HG03378 (cell line): Measurements from ENCODE around the gene TNNI3.
"Not testable (repeated sequence)": the region's sequence is repeated elsewhere in the genome, so short reads cannot be mapped to it uniquely, and the experiment has no call there.

ENCODE experiments used
- ATAC-seq: cut with Tn5 transposase; IDR thresholded peaks from one replicate; pipeline ENCODE4 v1.9.1; 2021; ENCODE audit warnings: mild to moderate bottlenecking, moderate library complexity; ENCODE audit not compliant: unreplicated experiment

Gene TNNI3

GRCh38 chr19:55173186-55173713, 15.7 kb upstream of the TNNI3 start:
- no peak for ATAC-seq

DNA sequence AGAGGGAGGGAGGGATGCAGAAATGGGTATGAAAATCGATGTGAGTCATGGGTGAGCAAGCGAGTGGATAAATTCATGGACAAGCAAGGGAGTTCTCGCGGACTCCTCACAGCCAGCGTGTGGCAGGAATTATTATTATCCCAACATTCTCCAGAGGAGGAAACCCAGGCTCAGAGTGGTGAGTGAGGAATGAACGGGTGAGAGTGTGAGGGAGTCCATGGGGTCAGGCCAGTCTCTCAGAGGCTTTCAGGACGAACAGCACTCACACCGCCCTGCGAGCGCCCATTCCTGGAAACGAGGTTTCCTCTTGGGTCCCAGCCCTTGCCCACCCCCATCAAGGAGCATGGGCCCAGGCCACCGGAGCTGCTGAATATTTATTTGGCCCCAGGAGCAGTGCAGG, 15.2 kb upstream of the TNNI3 start:
- ATAC-seq: no peak

- ATAC-seq: not testable (repeated sequence)
Measured at GRCh38 chr19:55172318-55172717, 14.8 kb upstream of the TNNI3 start.

DNA sequence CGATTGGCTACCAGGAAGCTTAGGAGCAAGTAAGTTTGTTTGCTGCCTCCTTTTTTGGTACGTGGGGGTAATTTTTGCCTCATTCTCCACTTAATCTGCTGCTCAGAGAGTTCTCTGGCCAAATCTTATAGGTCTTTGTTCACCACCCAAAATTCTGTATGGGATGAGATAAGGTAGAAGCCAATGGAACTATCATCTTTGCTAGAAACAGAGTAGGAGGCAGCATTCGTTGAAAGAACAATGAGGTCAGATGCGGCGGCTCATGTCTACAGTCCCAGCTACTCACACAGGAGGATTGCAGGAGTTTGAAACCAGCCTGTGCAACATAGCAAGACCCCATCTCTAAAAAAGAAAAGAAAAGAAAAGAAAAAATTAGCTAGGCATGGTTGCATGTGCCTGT, 13.9 kb upstream of the TNNI3 start:
- no peak for ATAC-seq

GRCh38 chr19:55169136-55169535, 11.6 kb upstream of the TNNI3 start:
- no peak for ATAC-seq

DNA sequence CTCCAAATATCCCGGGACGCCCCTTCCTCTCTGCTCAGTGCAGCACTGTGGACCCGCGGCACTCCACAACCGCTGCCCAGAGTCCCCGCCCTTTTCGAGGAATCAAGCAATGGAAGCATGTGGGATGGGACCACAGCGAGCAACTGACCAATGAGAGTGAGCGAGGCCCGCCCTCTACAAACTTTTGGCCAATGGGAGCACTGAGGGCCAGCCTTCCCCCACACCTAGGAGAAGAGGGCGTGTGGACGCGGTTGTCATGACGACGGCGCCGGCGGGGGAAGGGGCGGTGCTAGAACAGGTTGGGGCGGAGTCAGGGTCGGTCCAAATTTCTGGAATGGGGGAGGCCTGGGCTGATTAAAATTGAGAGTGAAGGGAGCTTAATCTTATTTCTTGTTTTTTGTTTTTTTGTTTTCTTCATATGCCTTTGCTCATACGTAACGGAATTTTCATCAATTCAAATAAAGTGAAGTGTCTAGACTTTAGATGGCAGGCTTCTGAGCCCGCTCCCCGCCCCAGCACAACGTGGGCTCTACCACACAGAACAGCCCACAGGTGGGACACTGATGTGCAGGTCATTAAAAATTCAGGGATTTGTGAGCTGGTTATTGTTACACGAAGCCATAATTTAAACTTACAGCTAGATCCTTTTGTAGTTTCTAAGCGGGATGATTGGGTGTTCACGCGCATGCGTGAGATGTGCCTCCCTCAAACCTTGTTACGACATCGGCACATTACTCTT, 9.2 kb upstream of the TNNI3 start, which contains the start of gene DNAAF3:
TSS of gene DNAAF3 (minus strand) at position 84 of the 739 bp plus-strand sequence. CDS start 200 bp downstream, outside the sequence.
- ATAC-seq: no peak

DNA sequence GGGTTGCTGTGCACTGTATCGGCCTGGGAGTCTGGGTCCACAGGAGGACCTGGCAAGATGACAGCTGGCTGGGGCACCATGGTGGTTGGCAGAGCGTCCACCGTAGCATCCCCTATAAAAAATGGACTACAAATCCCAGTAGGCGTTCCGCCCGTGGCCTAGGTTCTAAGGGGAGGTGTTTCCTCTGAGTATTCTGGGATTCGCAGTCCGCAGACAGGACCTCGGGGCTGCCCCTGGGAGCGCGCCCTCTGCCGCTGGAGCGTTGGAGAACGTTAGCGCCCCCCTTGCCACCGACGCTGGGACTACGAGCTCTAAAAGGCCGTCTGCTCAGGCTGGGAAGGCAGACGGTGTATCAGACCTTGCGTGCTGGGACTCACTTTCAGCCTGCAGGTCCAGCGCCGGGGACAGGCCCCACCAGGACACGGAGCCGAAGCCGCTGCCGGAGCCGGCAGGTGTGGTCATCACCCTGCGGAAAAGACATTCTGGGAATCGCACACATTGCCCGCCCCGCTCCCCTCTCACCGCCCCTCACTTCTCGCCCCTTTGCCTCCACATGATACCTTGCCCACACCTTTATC, 8.5 kb upstream of the TNNI3 start:
- ATAC-seq: no peak

- ATAC-seq: no peak
Measured at GRCh38 chr19:55161571-55162322, 4.2 kb upstream of the TNNI3 start.

GRCh38 chr19:55160986-55161365, 3.4 kb upstream of the TNNI3 start:
- ATAC-seq: no peak

GRCh38 chr19:55160128-55160985, 2.8 kb upstream of the TNNI3 start:
- no peak for ATAC-seq

- no peak for ATAC-seq
Measured at GRCh38 chr19:55158848-55159749, 1.6 kb upstream of the TNNI3 start.

- no peak for ATAC-seq
Measured at GRCh38 chr19:55158423-55158822, 891 bp upstream of the TNNI3 start.

DNA sequence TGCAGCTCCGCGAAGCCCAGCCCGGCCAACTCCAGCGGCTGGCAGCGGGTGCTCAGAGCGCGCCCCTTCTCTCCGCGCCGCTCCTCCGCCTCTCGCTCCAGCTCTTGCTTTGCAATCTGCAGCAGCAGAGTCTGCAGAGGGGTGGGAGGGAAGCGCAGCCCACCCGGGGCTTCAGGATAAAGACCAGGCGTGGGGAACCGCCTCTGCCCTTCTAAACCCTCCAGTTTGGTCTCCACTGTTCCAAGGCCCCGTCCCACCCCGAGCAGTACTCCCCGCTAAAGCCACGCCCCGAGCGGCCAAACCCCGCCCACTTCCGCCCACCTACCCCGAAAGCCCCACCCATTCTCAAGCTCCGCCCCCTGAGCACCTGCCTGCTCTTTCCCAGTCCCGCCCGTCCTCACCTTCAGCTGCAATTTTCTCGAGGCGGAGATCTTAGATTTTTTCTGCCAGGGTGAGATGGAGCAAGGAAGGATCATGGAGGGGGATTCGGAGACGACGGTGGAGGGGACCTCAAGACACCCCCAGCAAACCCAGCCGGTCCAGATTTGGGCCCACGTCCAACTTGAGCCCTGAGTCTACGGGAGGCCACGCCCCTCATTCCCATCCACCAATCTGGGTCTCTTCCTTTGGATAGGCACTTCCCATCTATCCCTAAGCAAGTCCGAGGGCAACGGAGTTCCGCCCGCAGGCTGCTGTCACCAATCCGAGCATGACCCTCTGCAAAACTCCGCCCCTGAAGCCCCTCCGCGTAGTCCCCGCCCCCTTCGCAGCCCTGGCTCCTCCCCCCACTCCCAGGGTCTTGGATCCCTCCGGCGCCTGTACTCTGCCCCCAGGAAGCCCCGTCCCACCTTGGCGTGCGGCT, 1.1 kb downstream of the TNNI3 start:
- no peak for ATAC-seq

DNA sequence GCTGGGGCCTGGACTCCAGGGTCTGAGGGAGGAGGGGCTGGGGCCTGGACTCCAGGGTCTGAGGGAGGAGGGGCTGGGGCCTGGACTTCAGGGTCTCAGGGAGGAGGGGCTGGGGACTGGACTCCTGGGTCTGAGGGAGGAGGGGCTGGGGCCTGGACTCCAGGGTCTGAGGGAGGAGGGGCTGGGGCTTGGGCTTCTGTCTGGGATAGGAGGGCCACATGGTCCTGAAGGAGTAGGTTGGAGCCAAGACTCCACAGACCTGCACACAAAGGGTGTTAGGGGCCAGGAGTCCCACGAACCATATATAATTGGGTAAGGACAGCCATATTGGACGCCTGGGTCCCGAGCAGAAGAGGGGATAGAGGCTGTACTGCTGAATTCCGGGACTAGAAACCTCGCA, 1.7 kb downstream of the TNNI3 start:
- ATAC-seq: not testable (repeated sequence)

- ATAC-seq: no peak
Measured at GRCh38 chr19:55153652-55154264, 3.8 kb downstream of the TNNI3 start.

- no peak for ATAC-seq
Measured at GRCh38 chr19:55152017-55152416, 5.5 kb downstream of the TNNI3 start.

DNA sequence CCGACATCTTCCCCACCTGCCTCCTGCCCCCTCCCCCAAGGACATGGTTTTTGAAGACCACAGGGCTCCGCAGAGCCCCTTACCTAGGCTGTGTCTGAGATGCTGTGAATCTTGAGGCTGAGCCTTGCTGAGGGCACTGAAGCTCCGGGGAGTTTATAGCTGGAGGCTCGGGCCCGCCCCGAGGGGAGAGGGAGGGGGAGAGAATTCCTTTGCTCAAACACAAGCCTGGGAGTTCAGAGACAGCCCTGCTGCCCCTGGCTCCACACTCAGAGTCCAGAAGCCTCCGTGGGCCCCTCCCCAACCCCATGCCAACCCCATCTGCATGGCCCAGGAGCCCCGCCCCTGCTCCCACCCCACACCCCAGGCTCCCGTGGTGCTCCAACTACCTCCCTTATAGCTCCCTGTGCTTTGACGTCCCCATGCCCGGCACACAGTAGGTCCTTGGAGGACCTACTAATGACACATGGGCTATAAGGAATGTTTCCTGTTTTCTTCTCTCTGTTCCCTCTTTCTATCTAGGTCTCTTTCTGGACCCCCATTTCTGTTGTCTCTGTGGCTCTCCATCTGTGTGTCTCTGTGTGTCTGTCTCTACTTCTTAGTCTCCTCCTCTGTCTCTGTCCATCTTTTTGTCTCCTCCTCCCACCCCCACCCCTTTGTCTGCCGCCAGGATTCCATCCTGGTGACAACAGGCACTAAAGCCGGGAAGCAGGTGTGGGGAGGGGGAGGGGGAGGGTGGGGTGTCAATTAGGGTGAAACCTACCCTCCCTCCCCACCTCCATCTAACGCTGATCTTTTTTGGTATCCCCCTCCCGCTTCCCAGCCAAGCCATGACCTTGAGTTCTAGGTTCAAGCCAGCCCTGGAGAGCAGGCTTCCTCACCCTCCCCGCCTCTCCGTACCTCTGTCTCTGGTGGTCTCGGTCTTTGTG, 8.2 kb downstream of the TNNI3 start, which contains the start of gene TNNT1:
TSS of gene TNNT1 (minus strand) at position 129 of the 926 bp plus-strand sequence. CDS start 2,049 bp downstream, outside the sequence.
- no peak for ATAC-seq
